BLaER1 treated with 17β-estradiol and CSF1 and Interleukin-3, amounts not matched to agents 10 nM and 100 nM (cell line): ENCODE measurements around the gene ERMAP.
"Not testable (repeated sequence)": the region's sequence is repeated elsewhere in the genome, so short reads cannot be mapped to it uniquely, and the experiment has no call there.

ENCODE experiments used
- H3K27ac ChIP-seq, 11 experiments: shearing (Covaris generic); formaldehyde crosslinking; 2 replicates each; pipeline ENCODE4 v1.8.1; 2022
- H3K27me3 ChIP-seq, 11 experiments: shearing (Covaris generic); formaldehyde crosslinking; 2 replicates each; pipeline ENCODE4 v1.8.1; 2022
- H3K36me3 ChIP-seq, 11 experiments: shearing (Covaris generic); formaldehyde crosslinking; 2 replicates each; pipeline ENCODE4 v1.8.1; 2022
- H3K4me1 ChIP-seq, 10 experiments: shearing (Covaris generic); formaldehyde crosslinking; 2 replicates each; pipeline ENCODE4 v1.8.1; 2022
- H3K4me2 ChIP-seq, 11 experiments: shearing (Covaris generic); formaldehyde crosslinking; 2 replicates each; pipeline ENCODE4 v1.8.1; 2022
- H3K4me3 ChIP-seq, 10 experiments: shearing (Covaris generic); formaldehyde crosslinking; 2 replicates each; pipeline ENCODE4 v1.8.1; 2022
- H3K9ac ChIP-seq, 11 experiments: shearing (Covaris generic); formaldehyde crosslinking; 2 replicates each; pipeline ENCODE4 v1.8.1; 2022
- H3K9me3 ChIP-seq, 11 experiments: shearing (Covaris generic); formaldehyde crosslinking; replicated peaks in 1 of 11; 2 replicates each; pipeline ENCODE4 v1.8.1; 2022
- H4K20me1 ChIP-seq, 11 experiments: shearing (Covaris generic); formaldehyde crosslinking; 2 replicates each; pipeline ENCODE4 v1.8.1; 2022
- Cebpa-rat ChIP-seq, 11 experiments: shearing (Covaris generic); IDR thresholded peaks; 2 replicates each; pipeline ENCODE4 v1.8.1; 2022

Gene ERMAP

DNA sequence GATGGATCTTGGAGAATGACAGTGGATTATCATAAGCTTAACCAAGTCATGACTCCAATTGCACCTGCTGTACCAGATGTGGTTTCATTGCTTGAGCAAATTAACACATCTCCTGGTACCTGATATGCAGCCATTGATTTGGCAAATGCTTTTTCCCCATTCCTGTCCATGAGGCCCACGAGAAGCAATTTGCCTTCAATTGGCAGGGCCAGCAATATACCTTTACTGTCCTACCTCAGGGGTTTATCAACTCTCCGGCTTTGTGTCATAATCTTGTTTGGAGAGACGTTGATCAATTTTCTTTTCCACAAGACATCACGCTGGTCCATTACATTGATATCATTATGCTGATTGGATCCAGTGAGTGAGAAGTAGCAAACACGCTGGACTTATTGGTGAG is 49.6 kb downstream of the ERMAP start:
- Histone ChIP-seq H3K36me3 (no peaks in the 10 kb centered on the region), H3K4me3 (no peak overlapping the region), H3K4me1 (no peaks in the 10 kb centered on the region), H4K20me1 (no peaks in the 10 kb centered on the region), H3K4me2 (no peak overlapping the region), H3K27me3 (no peaks in the 10 kb centered on the region), H3K9me3 (peaks cover 0 to 5% (median 3%) of the 10 kb centered on the region in 11 experiments; a peak in 10 of 22 replicates), H3K9ac (no peak overlapping the region), H3K27ac (no peak overlapping the region)
- no peak for TF ChIP-seq Cebpa-rat (IDR thresholded peaks at IDR 0.05)

- not testable (repeated sequence) for H3K4me3 ChIP-seq, H4K20me1 ChIP-seq, H3K9ac ChIP-seq, H3K36me3 ChIP-seq, H3K4me1 ChIP-seq, H3K4me2 ChIP-seq, H3K27ac ChIP-seq, H3K27me3 ChIP-seq, H3K9me3 ChIP-seq
These were observed 51.5 kb downstream of the ERMAP start for GRCh38 chr1:42868466-42868865.

- peaks cover 7 to 18% (median 12%) of the 10 kb centered on the region in 11 experiments; a peak in 19 of 22 replicates for H3K9me3 ChIP-seq
- H3K27ac ChIP-seq, H3K4me2 ChIP-seq, H3K36me3 ChIP-seq, H3K9ac ChIP-seq, H4K20me1 ChIP-seq, H3K4me3 ChIP-seq, H3K4me1 ChIP-seq, H3K27me3 ChIP-seq: not testable (repeated sequence)
These were observed 52.3 kb downstream of the ERMAP start for GRCh38 chr1:42869254-42869653.

DNA sequence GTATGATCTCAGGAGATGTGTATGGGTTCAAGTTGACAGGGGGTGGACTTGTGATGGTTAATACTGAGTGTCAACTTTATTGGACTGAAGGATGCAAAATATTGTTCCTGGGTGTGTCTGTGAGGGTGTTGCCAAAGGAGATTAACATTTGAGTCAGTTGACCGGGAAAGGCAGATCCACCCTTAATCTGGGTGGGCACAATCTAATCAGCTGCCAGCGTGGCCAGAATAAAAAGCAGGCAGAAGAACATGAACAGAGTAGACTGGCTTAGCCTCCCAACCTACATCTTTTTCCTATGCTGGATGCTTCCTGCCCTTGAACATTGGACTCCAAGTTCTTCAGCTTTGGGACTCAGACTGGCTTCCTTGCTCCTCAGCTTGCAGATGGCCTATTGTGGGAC is 52.8 kb downstream of the ERMAP start:
- not testable (repeated sequence) for H3K27ac ChIP-seq, H4K20me1 ChIP-seq, H3K4me3 ChIP-seq, H3K4me1 ChIP-seq, H3K9ac ChIP-seq, H3K36me3 ChIP-seq, H3K4me2 ChIP-seq, H3K27me3 ChIP-seq
- peaks cover 7 to 23% (median 12%) of the 10 kb centered on the region in 11 experiments; a peak in 19 of 22 replicates for H3K9me3 ChIP-seq

- not testable (repeated sequence) for H3K4me2 ChIP-seq, H3K4me3 ChIP-seq, H3K36me3 ChIP-seq, H3K9ac ChIP-seq, H3K27me3 ChIP-seq, H3K27ac ChIP-seq, H4K20me1 ChIP-seq, H3K4me1 ChIP-seq
- H3K9me3 ChIP-seq, result peaks cover 7 to 23% (median 12%) of the 10 kb centered on the region in 11 experiments; a peak in 19 of 22 replicates
These were observed 56.2 kb downstream of the ERMAP start for GRCh38 chr1:42873108-42873507.

DNA sequence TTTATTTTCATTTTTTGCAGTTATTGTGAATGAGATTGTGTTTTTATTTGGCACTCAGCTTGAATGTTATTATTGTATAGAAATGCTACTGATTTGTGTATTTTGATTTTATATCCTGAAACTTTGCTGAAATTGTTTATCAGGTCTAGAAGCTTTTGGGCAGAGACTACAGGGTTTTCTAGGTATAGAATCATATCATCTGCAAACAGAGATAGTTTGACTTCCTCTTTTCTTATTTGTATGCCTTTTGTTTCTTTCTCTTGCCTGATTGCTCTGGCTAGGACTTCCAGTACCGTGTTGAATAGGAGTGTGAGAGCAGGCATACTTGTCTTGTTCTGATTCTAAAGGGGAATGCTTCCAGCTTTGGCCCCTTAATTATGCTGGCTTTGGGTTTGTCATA is 56.7 kb downstream of the ERMAP start:
- no peaks in the 10 kb centered on the region for H3K4me1 ChIP-seq
- H3K27me3 ChIP-seq, result no peaks in the 10 kb centered on the region
- H3K27ac ChIP-seq, result no peak overlapping the region
- H4K20me1 ChIP-seq, result no peaks in the 10 kb centered on the region
- no peak overlapping the region for H3K4me3 ChIP-seq
- H3K36me3 ChIP-seq, result no peaks in the 10 kb centered on the region
- H3K9ac ChIP-seq, result no peak overlapping the region
- no peak for TF ChIP-seq Cebpa-rat (IDR thresholded peaks at IDR 0.05)
- H3K4me2 ChIP-seq, result no peak overlapping the region
- H3K9me3 ChIP-seq, result peaks cover 7 to 23% (median 12%) of the 10 kb centered on the region in 11 experiments; a peak in 19 of 22 replicates

DNA sequence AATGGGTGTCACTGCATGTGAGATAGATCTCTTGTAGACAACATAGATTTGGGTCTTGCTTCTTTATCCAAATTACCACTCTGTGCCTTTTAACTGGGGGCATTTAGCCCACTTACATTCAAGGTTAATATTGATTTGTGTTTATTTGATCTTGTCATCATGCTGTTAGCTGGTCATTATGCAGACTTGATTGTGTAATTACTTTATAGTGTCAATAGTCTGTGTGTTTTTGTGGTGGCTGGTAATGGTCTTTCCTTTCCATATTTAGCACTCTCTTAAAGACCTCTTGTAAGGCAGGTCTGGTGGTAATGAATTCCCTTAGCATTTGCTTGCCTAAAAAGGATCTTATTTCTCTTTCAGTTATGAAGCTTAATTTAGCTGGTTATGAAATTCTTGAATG is 59.1 kb downstream of the ERMAP start:
- H3K27ac ChIP-seq, result no peak overlapping the region
- no peak overlapping the region for H3K4me2 ChIP-seq
- H3K9me3 ChIP-seq, result peaks cover 25 to 40% (median 32%) of the 10 kb centered on the region in 11 experiments
- no peak for TF ChIP-seq Cebpa-rat (IDR thresholded peaks at IDR 0.05)
- no peak overlapping the region for H3K9ac ChIP-seq
- H3K36me3 ChIP-seq, result peaks cover 0 to 6% (median 0%) of the 10 kb centered on the region in 11 experiments; a peak in 1 of 22 replicates
- no peaks in the 10 kb centered on the region for H4K20me1 ChIP-seq
- H3K27me3 ChIP-seq, result no peaks in the 10 kb centered on the region
- H3K4me1 ChIP-seq, result no peaks in the 10 kb centered on the region
- H3K4me3 ChIP-seq, result no peak overlapping the region

DNA sequence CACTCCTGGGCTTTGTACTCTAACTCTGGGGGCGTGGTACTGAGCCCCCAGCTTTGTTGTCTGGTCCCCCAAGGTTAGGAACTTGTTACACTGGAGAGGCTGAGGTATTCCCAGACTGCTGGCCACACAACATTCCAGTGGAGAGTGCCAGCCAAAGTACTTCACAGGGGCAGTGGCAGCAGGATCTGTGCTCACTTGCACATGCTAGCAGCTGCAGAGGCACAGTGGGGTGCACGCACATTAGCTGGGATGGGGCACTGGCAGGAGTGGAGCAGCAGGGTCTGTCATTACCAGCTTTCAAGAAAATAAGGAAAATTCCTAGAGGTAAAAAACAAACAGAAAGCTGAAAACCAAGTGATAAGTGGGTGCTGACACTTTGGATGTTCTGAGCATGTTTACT is 60.5 kb downstream of the ERMAP start:
- H3K36me3 ChIP-seq, result peaks cover 0 to 7% (median 0%) of the 10 kb centered on the region in 11 experiments; a peak in 1 of 22 replicates
- H4K20me1 ChIP-seq, result no peaks in the 10 kb centered on the region
- H3K4me2 ChIP-seq, result no peak overlapping the region
- no peak overlapping the region for H3K27ac ChIP-seq
- H3K27me3 ChIP-seq, result no peaks in the 10 kb centered on the region
- no peak overlapping the region for H3K9ac ChIP-seq
- H3K9me3 ChIP-seq, result peaks cover 28 to 44% (median 35%) of the 10 kb centered on the region in 11 experiments
- TF ChIP-seq Cebpa-rat (IDR thresholded peaks at IDR 0.05), result no peak
- no peaks in the 10 kb centered on the region for H3K4me1 ChIP-seq
- no peak overlapping the region for H3K4me3 ChIP-seq

DNA sequence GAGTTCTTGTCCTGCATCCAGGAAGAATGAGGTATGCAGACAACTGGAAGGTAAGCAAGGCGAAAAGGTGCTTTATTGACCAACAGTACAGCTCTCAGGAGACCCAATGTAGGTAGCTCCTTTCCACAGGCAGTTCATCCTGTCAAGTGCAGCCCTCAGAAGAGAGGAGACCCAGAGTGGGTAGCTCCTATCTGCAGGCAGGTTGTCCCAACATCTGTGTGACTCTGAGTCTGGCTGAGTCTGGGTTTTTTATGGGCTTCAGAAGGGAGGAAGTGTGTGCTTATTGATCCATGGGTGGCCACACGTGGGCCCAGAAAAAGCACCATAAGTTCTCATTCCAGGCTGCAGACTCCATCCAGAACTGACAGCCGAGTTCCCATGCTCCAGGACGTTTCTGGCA is 63.5 kb downstream of the ERMAP start:
- Histone ChIP-seq H3K4me2 (no peak overlapping the region), H3K36me3 (peaks cover 0 to 7% (median 0%) of the 10 kb centered on the region in 11 experiments; a peak in 1 of 22 replicates), H3K9ac (no peak overlapping the region), H3K27ac (no peak overlapping the region), H4K20me1 (no peaks in the 10 kb centered on the region), H3K27me3 (no peaks in the 10 kb centered on the region), H3K4me3 (peak overlapping the region in 1 of 10 experiments; percentile 4; a peak in 1 of 20 replicates), H3K9me3 (peaks cover 18 to 26% (median 21%) of the 10 kb centered on the region in 11 experiments), H3K4me1 (no peaks in the 10 kb centered on the region)
- TF ChIP-seq Cebpa-rat (IDR thresholded peaks at IDR 0.05), result no peak

GRCh38 chr1:42886046-42886739 is 69.3 kb downstream of the ERMAP start:
- no peak for TF ChIP-seq Cebpa-rat (IDR thresholded peaks at IDR 0.05)
- no peaks in the 10 kb centered on the region for H3K36me3 ChIP-seq
- no peak overlapping the region for H3K9ac ChIP-seq
- H4K20me1 ChIP-seq, result no peaks in the 10 kb centered on the region
- no peaks in the 10 kb centered on the region for H3K4me1 ChIP-seq
- no peak overlapping the region for H3K4me3 ChIP-seq
- peaks cover 0 to 5% (median 1%) of the 10 kb centered on the region in 11 experiments; a peak in 20 of 22 replicates for H3K9me3 ChIP-seq
- no peak overlapping the region for H3K27ac ChIP-seq
- H3K27me3 ChIP-seq, result no peaks in the 10 kb centered on the region
- no peak overlapping the region for H3K4me2 ChIP-seq
